ENCODE data around the gene CMC2.

Gene CMC2

GRCh38 chr16:80982646-80983045 is 24.0 kb downstream of the CMC2 start:
- H3K27ac ChIP-seq: no peak overlapping the region
- H3K4me3 ChIP-seq (ENCODE audit: low read depth, low read length): no peak overlapping the region
- H3K9me3 ChIP-seq (ENCODE audit: severe bottlenecking): no peaks in the 10 kb centered on the region
- H3K36me3 ChIP-seq: no peaks in the 10 kb centered on the region
- H3K27me3 ChIP-seq (ENCODE audit: insufficient read depth, low read depth, severe bottlenecking): no peaks in the 10 kb centered on the region
- no peak for TF ChIP-seq CTCF (IDR thresholded peaks at IDR 0.05; ENCODE audit: low read depth, low read length)
- no peak for DNase-seq

- no peaks in the 10 kb centered on the region for H3K27me3 ChIP-seq (ENCODE audit: insufficient read depth, low read depth, severe bottlenecking)
- no peaks in the 10 kb centered on the region for H3K36me3 ChIP-seq
- H3K27ac ChIP-seq: no peak overlapping the region
- no peak overlapping the region for H3K4me3 ChIP-seq (ENCODE audit: low read depth, low read length)
- H3K9me3 ChIP-seq (ENCODE audit: severe bottlenecking): no peaks in the 10 kb centered on the region
- no peak for TF ChIP-seq CTCF (IDR thresholded peaks at IDR 0.05; ENCODE audit: low read depth, low read length)
- DNase-seq: no peak
Measured at GRCh38 chr16:80981103-80981502, 25.6 kb downstream of the CMC2 start.

- Histone ChIP-seq H3K27me3 (ENCODE audit: insufficient read depth, low read depth, severe bottlenecking) (no peaks in the 10 kb centered on the region), H3K9me3 (ENCODE audit: severe bottlenecking) (no peaks in the 10 kb centered on the region), H3K27ac (no peak overlapping the region), H3K36me3 (no peaks in the 10 kb centered on the region), H3K4me3 (ENCODE audit: low read depth, low read length) (no peak overlapping the region)
- no peak for DNase-seq
- no peak for TF ChIP-seq CTCF (IDR thresholded peaks at IDR 0.05; ENCODE audit: low read depth, low read length)
Measured at GRCh38 chr16:80976946-80977345, 29.7 kb downstream of the CMC2 start.

GRCh38 chr16:80974649-80975376 is 31.9 kb downstream of the CMC2 start:
- H3K36me3 ChIP-seq: no peaks in the 10 kb centered on the region
- no peak for TF ChIP-seq CTCF (IDR thresholded peaks at IDR 0.05; ENCODE audit: low read depth, low read length)
- H3K27ac ChIP-seq: no peak overlapping the region
- no peaks in the 10 kb centered on the region for H3K9me3 ChIP-seq (ENCODE audit: severe bottlenecking)
- no peaks in the 10 kb centered on the region for H3K27me3 ChIP-seq (ENCODE audit: insufficient read depth, low read depth, severe bottlenecking)
- DNase-seq: peak; percentile 8
- H3K4me3 ChIP-seq (ENCODE audit: low read depth, low read length): no peak overlapping the region

GRCh38 chr16:80973991-80974390 is 32.7 kb downstream of the CMC2 start:
- Histone ChIP-seq H3K27me3 (ENCODE audit: insufficient read depth, low read depth, severe bottlenecking) (no peaks in the 10 kb centered on the region), H3K4me3 (ENCODE audit: low read depth, low read length) (no peak overlapping the region), H3K9me3 (ENCODE audit: severe bottlenecking) (no peaks in the 10 kb centered on the region), H3K36me3 (no peaks in the 10 kb centered on the region), H3K27ac (no peak overlapping the region)
- no peak for TF ChIP-seq CTCF (IDR thresholded peaks at IDR 0.05; ENCODE audit: low read depth, low read length)
- no peak for DNase-seq

GRCh38 chr16:80972611-80973010 is 34.1 kb downstream of the CMC2 start:
- Histone ChIP-seq H3K9me3 (ENCODE audit: severe bottlenecking) (no peaks in the 10 kb centered on the region), H3K27me3 (ENCODE audit: insufficient read depth, low read depth, severe bottlenecking) (no peaks in the 10 kb centered on the region), H3K27ac (no peak overlapping the region), H3K36me3 (no peaks in the 10 kb centered on the region), H3K4me3 (ENCODE audit: low read depth, low read length) (no peak overlapping the region)
- no peak for DNase-seq
- no peak for TF ChIP-seq CTCF (IDR thresholded peaks at IDR 0.05; ENCODE audit: low read depth, low read length)

Measured in WERI-Rb-1 (cell line).